Activated CD8-positive, alpha-beta T cell treated with anti-CD3 and anti-CD28 coated beads for 36 hours (primary cell): ENCODE measurements around the gene RSPH4A. TPM values are rescaled to one million over a fixed set of nuclear protein-coding genes. Genes with fewer than 3 reads are reported as not detected.

Source experiments
- ATAC-seq: fragments of 200-7000 bp; cut with Tn5 transposase; one replicate; pipeline ENCODE4 v1.10.0; 2021; ENCODE audit warnings: mild to moderate bottlenecking, moderate library complexity
- CTCF ChIA-PET: fragments of 350-600 bp; sonication (Branson Sonifier 250); formaldehyde crosslinking; loops from one replicate; lab custom pipeline; 2021; ENCODE audit warnings: antibody characterized with exemption; lab: Charles Lee
- POLR2A ChIA-PET: fragments of 350-600 bp; sonication (Branson Sonifier 250); formaldehyde crosslinking; loops from one replicate; lab custom pipeline; 2021; ENCODE audit warnings: antibody characterized with exemption; lab: Charles Lee
- DNase-seq: peaks from one replicate; pipeline ENCODE4 v3.0.0-alpha.2; 2020
- H3K27ac Mint-ChIP-seq: one replicate; pipeline ENCODE4 v1.8.0; 2021; ENCODE audit warnings: mild to moderate bottlenecking, mixed read lengths
- H3K27me3 Mint-ChIP-seq: one replicate; pipeline ENCODE4 v1.8.0; 2021; ENCODE audit warnings: mixed read lengths
- H3K36me3 Mint-ChIP-seq: one replicate; pipeline ENCODE4 v1.8.0; 2021; ENCODE audit warnings: low read depth, mixed read lengths
- H3K4me1 Mint-ChIP-seq: one replicate; pipeline ENCODE4 v1.8.0; 2021; ENCODE audit warnings: low read depth, mixed read lengths
- H3K4me3 Mint-ChIP-seq: one replicate; pipeline ENCODE4 v1.8.0; 2021; ENCODE audit warnings: mild to moderate bottlenecking, moderate library complexity, mixed read lengths
- H3K9me3 Mint-ChIP-seq: one replicate; pipeline ENCODE4 v1.8.0; 2021; ENCODE audit warnings: mixed read lengths
- CTCF ChIP-seq: fragments of 200-600 bp; IDR thresholded peaks from one replicate; pipeline ENCODE4 v1.8.0; 2022; ENCODE audit warnings: antibody characterized with exemption, mild to moderate bottlenecking
- intact Hi-C: fragments of 100-400 bp; cut with micrococcal nuclease; formaldehyde crosslinking; loops from one replicate; pipeline ENCODE4 v1.10.0; 2022
- total RNA-seq, 2 experiments: library from RNA; stranded (reverse); gene quantifications; one replicate each; pipeline ENCODE4 v1.2.3, GENCODE V29; 2021

The RSPH4A gene
- total RNA-seq, 2 experiments from 2014 or later, result 0.11 TPM; not detected in 1

GRCh38 chr6:116571683-116572000 is 44.6 kb upstream of the RSPH4A start:
- CTCF ChIA-PET, result interaction anchor here (1.1 to 3.8 kb wide), 8 partner anchors 9 to 299 kb away, joined by 3 to 40 read pairs (median 4); no protein-coding TSS in a partner anchor
- POLR2A ChIA-PET, result interaction anchor here (0.6 to 1.6 kb wide), 11 partner anchors 8 to 299 kb away, joined by 3 to 5 read pairs (median 3); partner anchors contain the start of gene ZUP1
- H3K9me3 Mint-ChIP-seq, result no peaks in the 10 kb centered on the region
- H3K4me1 Mint-ChIP-seq, result peaks cover 37% of the 10 kb centered on the region
- DNase-seq, result no peak
- intact Hi-C loops, result no loop called here
- H3K27me3 Mint-ChIP-seq, result no peaks in the 10 kb centered on the region
- peak overlapping the region; percentile 96 for H3K27ac Mint-ChIP-seq
- H3K36me3 Mint-ChIP-seq, result peaks cover 10% of the 10 kb centered on the region
- H3K4me3 Mint-ChIP-seq, result peak overlapping the region; percentile 95
- TF ChIP-seq CTCF, result no peak
- no peak for ATAC-seq

- H3K27ac Mint-ChIP-seq, result peak overlapping the region; percentile 96
- no peaks in the 10 kb centered on the region for H3K27me3 Mint-ChIP-seq
- DNase-seq (peak; percentile 26), ATAC-seq (no peak)
- POLR2A ChIA-PET, result interaction anchor here (0.6 to 1.3 kb wide), 7 partner anchors 10 to 299 kb away, joined by 3 to 6 read pairs (median 3); partner anchors contain the start of gene ZUP1
- CTCF ChIA-PET, result interaction anchor here (1.1 to 3.8 kb wide), 10 partner anchors 9 to 299 kb away, joined by 3 to 40 read pairs (median 4); no protein-coding TSS in a partner anchor
- no peaks in the 10 kb centered on the region for H3K9me3 Mint-ChIP-seq
- peak overlapping the region; percentile 95 for H3K4me3 Mint-ChIP-seq
- peaks cover 14% of the 10 kb centered on the region for H3K36me3 Mint-ChIP-seq
- peaks cover 40% of the 10 kb centered on the region for H3K4me1 Mint-ChIP-seq
- no peak for TF ChIP-seq CTCF
- intact Hi-C loops, result no loop called here
Observed at GRCh38 chr6:116572162-116572561, 44.1 kb upstream of the RSPH4A start.

- peaks cover 47% of the 10 kb centered on the region for H3K4me1 Mint-ChIP-seq
- ChIA-PET POLR2A (no interaction called here), CTCF (interaction anchor here (0.9 kb wide), 1 partner anchor 40 kb away, joined by 3 read pairs; no protein-coding TSS in a partner anchor)
- H3K4me3 Mint-ChIP-seq, result no peak overlapping the region
- no peak overlapping the region for H3K27ac Mint-ChIP-seq
- TF ChIP-seq CTCF, result no peak
- ATAC-seq (no peak), DNase-seq (no peak)
- peaks cover 27% of the 10 kb centered on the region for H3K36me3 Mint-ChIP-seq
- H3K9me3 Mint-ChIP-seq, result no peaks in the 10 kb centered on the region
- intact Hi-C loops, result no loop called here
- H3K27me3 Mint-ChIP-seq, result no peaks in the 10 kb centered on the region
Observed at GRCh38 chr6:116575227-116575626, 41.1 kb upstream of the RSPH4A start.

- ChIA-PET CTCF (interaction anchor here (1.3 kb wide), 1 partner anchor 12 kb away, joined by 4 read pairs; no protein-coding TSS in a partner anchor), POLR2A (interaction anchor here (0.6 kb wide), 1 partner anchor 71 kb away, joined by 3 read pairs; no protein-coding TSS in a partner anchor)
- H3K27me3 Mint-ChIP-seq, result no peaks in the 10 kb centered on the region
- no peak for TF ChIP-seq CTCF
- ATAC-seq (no peak), DNase-seq (no peak)
- no peaks in the 10 kb centered on the region for H3K9me3 Mint-ChIP-seq
- peaks cover 32% of the 10 kb centered on the region for H3K36me3 Mint-ChIP-seq
- H3K4me1 Mint-ChIP-seq, result peaks cover 47% of the 10 kb centered on the region
- intact Hi-C loops, result no loop called here
- no peak overlapping the region for H3K27ac Mint-ChIP-seq
- H3K4me3 Mint-ChIP-seq, result no peak overlapping the region
Observed at GRCh38 chr6:116577486-116577885, 38.8 kb upstream of the RSPH4A start.

- no peak overlapping the region for H3K4me3 Mint-ChIP-seq
- ATAC-seq (no peak), DNase-seq (no peak)
- H3K27ac Mint-ChIP-seq, result no peak overlapping the region
- intact Hi-C loops, result no loop called here
- no peak for TF ChIP-seq CTCF
- no peaks in the 10 kb centered on the region for H3K27me3 Mint-ChIP-seq
- no peaks in the 10 kb centered on the region for H3K9me3 Mint-ChIP-seq
- peaks cover 36% of the 10 kb centered on the region for H3K36me3 Mint-ChIP-seq
- ChIA-PET CTCF (no interaction called here), POLR2A (interaction anchor here (0.6 kb wide), 1 partner anchor 71 kb away, joined by 3 read pairs; no protein-coding TSS in a partner anchor)
- peaks cover 41% of the 10 kb centered on the region for H3K4me1 Mint-ChIP-seq
Observed at GRCh38 chr6:116578335-116578734, 37.9 kb upstream of the RSPH4A start.
